Smooth muscle cell (in vitro differentiated cells): ENCODE data around the gene NUF2. TPM values are rescaled to one million over a fixed set of nuclear protein-coding genes. Genes with fewer than 3 reads are reported as not detected.

Source experiments
- DNase-seq: peaks from one replicate; lab custom pipeline; 2025; ENCODE audit not compliant: unreplicated experiment; lab: John Stamatoyannopoulos, UW
- H2AFZ ChIP-seq: fragments of 200-600 bp; sonication (generic); 2 replicates; pipeline ENCODE4 v1.6.0; 2016; ENCODE audit warnings: antibody characterized with exemption, low read depth, mild to moderate bottlenecking
- H3F3A ChIP-seq: fragments of 200-600 bp; sonication (generic); 2 replicates; pipeline ENCODE4 v1.6.0; 2017; ENCODE audit warnings: antibody characterized with exemption, low read depth
- H3K27ac ChIP-seq: fragments of 200-600 bp; sonication (generic); 2 replicates; pipeline ENCODE4 v1.5.1; 2016; ENCODE audit warnings: low read depth, mild to moderate bottlenecking
- H3K27me3 ChIP-seq: fragments of 200-600 bp; sonication (generic); 2 replicates; pipeline ENCODE4 v1.6.1; 2016; ENCODE audit warnings: low read depth, mild to moderate bottlenecking
- H3K36me3 ChIP-seq: fragments of 200-600 bp; sonication (generic); 2 replicates; pipeline ENCODE4 v1.5.1; 2016; ENCODE audit warnings: low read depth
- H3K4me1 ChIP-seq: fragments of 200-600 bp; sonication (generic); 2 replicates; pipeline ENCODE4 v1.5.1; 2016; ENCODE audit warnings: low read depth
- H3K4me2 ChIP-seq: fragments of 200-600 bp; sonication (generic); 2 replicates; pipeline ENCODE4 v1.6.0; 2016; ENCODE audit warnings: mild to moderate bottlenecking
- H3K4me3 ChIP-seq: fragments of 200-600 bp; sonication (generic); 2 replicates; pipeline ENCODE4 v1.5.1; 2016; ENCODE audit warnings: mild to moderate bottlenecking
- H3K79me2 ChIP-seq: fragments of 200-600 bp; sonication (generic); 2 replicates; pipeline ENCODE4 v1.6.0; 2016; ENCODE audit warnings: low read depth, mild to moderate bottlenecking
- H3K9ac ChIP-seq: fragments of 200-600 bp; sonication (generic); 2 replicates; pipeline ENCODE4 v1.6.0; 2016; ENCODE audit warnings: low read depth
- H3K9me3 ChIP-seq: fragments of 200-600 bp; sonication (generic); replicated peaks from 2 replicates; pipeline ENCODE4 v1.5.1; 2016; ENCODE audit warnings: low read depth
- H4K20me1 ChIP-seq: fragments of 200-600 bp; sonication (generic); 2 replicates; pipeline ENCODE4 v1.6.0; 2016; ENCODE audit warnings: low read depth
- CTCF ChIP-seq: fragments of 200-600 bp; sonication (generic); IDR thresholded peaks from 2 replicates; pipeline ENCODE4 v1.5.1; 2017; ENCODE audit warnings: borderline replicate concordance, mild to moderate bottlenecking, antibody characterized with exemption; ENCODE audit not compliant: insufficient read depth, poor library complexity, severe bottlenecking
- WGBS: methylation state at CpG from one replicate; pipeline ENCODE4 v1.1.7; 2016; ENCODE audit warnings: low lambda C conversion rate; 5-methylcytosine and 5-hydroxymethylcytosine counted together
- polyA plus RNA-seq: library from polyadenylated mRNA; unstranded; fragments of >200 nt; fragmentation: Nextera tagmentation; extraction: Ambion mirVana; gene quantifications from 2 replicates; pipeline ENCODE4 v1.2.1, GENCODE V29; 2016
- total RNA-seq: library from RNA; depleted of rRNA; stranded (reverse); fragments of >200 nt; gene quantifications from 2 replicates; pipeline ENCODE4 v1.2.3, GENCODE V29; 2014

Gene NUF2
- total and polyA plus RNA-seq, 2 experiments from 2014 or later = 3.1 to 6.2 TPM

DNA sequence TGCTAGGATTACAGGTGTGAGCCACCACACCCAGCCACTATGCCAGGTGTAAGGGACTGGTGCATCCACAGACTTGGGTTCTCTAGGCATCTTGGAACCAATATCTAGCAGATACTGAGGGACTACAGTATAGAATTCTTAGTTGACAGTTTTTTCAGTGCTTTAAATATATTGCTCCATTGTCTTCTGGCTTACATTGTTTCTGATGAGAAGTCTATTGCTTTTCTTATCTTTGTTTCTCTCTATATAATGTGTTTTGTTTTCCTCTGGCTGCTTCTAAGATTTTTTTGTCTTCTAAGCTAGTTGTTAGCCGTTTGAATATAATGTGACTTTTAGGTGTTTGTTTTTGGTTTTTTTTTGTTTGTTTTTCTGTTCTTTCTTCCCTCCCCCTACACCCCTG is 13.5 kb downstream of the NUF2 start:
- H3K9me3 ChIP-seq = no peaks in the 10 kb centered on the region
- no peaks in the 10 kb centered on the region for H3K79me2 ChIP-seq
- TF ChIP-seq CTCF = no peak
- no peak overlapping the region for H3K9ac ChIP-seq
- no peak overlapping the region for H3K4me2 ChIP-seq
- 100% methylated on average over 1 of the region's 1 CpG for WGBS
- H3K27ac ChIP-seq = no peak overlapping the region
- DNase-seq = no peak
- H3K27me3 ChIP-seq = no peaks in the 10 kb centered on the region
- H3K4me3 ChIP-seq = no peak overlapping the region
- no peaks in the 10 kb centered on the region for H4K20me1 ChIP-seq
- H2AFZ ChIP-seq = no peak overlapping the region
- no peaks in the 10 kb centered on the region for H3K36me3 ChIP-seq
- H3F3A ChIP-seq = no peaks in the 10 kb centered on the region
- no peaks in the 10 kb centered on the region for H3K4me1 ChIP-seq

DNA sequence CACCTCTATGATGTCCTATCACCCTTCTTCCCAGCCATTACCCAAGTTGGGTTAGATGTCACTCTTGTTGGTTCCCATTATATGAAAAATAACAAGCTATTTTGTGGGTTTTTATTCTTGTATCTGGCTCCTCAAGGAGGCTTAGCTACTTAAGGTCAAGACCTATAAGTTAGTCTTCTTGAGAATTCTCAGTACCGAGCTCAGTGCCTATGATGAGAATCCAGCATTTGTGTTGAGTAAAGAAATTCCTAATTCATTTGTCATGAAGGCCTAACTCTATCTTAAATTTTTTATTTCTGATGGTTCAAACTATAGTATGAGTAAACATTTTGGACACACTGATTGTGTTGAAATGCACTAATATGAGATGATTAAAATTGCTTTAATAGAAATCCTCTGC is 15.9 kb downstream of the NUF2 start:
- H2AFZ ChIP-seq = no peak overlapping the region
- no peaks in the 10 kb centered on the region for H4K20me1 ChIP-seq
- no peaks in the 10 kb centered on the region for H3K79me2 ChIP-seq
- H3K4me3 ChIP-seq = no peak overlapping the region
- no peak overlapping the region for H3K9ac ChIP-seq
- H3K27me3 ChIP-seq = no peaks in the 10 kb centered on the region
- 91% methylated on average over 1 of the region's 1 CpG for WGBS
- TF ChIP-seq CTCF = no peak
- H3K9me3 ChIP-seq = no peaks in the 10 kb centered on the region
- no peaks in the 10 kb centered on the region for H3K36me3 ChIP-seq
- H3K4me2 ChIP-seq = no peak overlapping the region
- H3F3A ChIP-seq = no peaks in the 10 kb centered on the region
- no peak for DNase-seq
- H3K4me1 ChIP-seq = no peaks in the 10 kb centered on the region
- H3K27ac ChIP-seq = no peak overlapping the region

DNA sequence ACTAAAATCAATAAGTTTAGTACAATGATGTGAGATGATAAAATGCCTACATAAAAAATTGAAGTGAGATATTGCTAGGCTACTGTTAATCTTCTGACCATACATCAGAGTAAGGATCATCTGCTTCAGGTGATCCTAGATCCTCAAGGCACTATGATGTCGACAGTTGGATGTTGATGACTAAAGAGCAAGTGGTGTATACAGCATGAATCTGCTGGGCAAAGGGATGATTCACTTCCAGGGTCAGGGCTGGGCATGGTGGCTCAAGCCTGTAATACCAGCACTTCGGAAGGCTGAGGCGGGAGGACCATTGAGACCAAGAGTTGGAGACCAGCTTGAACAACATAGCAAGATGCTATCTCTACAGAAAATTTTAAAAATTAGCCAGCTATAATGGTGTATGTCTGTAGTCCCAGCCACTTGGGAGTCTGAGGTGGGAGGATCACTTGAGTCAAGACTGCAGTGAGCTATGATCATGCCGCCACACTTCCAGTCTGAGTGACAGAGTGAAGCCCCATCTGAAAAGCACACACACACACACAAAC is 24.6 kb downstream of the NUF2 start:
- Histone ChIP-seq H4K20me1 (no peaks in the 10 kb centered on the region), H3K36me3 (no peaks in the 10 kb centered on the region), H2AFZ (no peak overlapping the region), H3F3A (no peaks in the 10 kb centered on the region), H3K4me1 (no peaks in the 10 kb centered on the region), H3K4me3 (no peak overlapping the region), H3K4me2 (no peak overlapping the region), H3K9me3 (no peaks in the 10 kb centered on the region), H3K27me3 (no peaks in the 10 kb centered on the region), H3K79me2 (no peaks in the 10 kb centered on the region), H3K27ac (no peak overlapping the region), H3K9ac (no peak overlapping the region)
- WGBS = 85% methylated on average over 4 of the region's 4 CpGs
- TF ChIP-seq CTCF = no peak
- no peak for DNase-seq

- H2AFZ ChIP-seq = no peak overlapping the region
- WGBS = 100% methylated on average over 2 of the region's 2 CpGs
These were observed 25.4 kb downstream of the NUF2 start for GRCh38 chr1:163347106-163347505.

More at GRCh38 chr1:163347106-163347505, 25.4 kb downstream of the NUF2 start:
- no peak overlapping the region for H3K27ac ChIP-seq
- no peaks in the 10 kb centered on the region for H3K27me3 ChIP-seq
- no peaks in the 10 kb centered on the region for H3F3A ChIP-seq
- H3K36me3 ChIP-seq = no peaks in the 10 kb centered on the region
- H3K4me1 ChIP-seq = no peaks in the 10 kb centered on the region
- H4K20me1 ChIP-seq = no peaks in the 10 kb centered on the region
- no peaks in the 10 kb centered on the region for H3K79me2 ChIP-seq
- no peak overlapping the region for H3K9ac ChIP-seq
- no peak overlapping the region for H3K4me3 ChIP-seq
- no peak for TF ChIP-seq CTCF
- DNase-seq = no peak
- no peaks in the 10 kb centered on the region for H3K9me3 ChIP-seq
- H3K4me2 ChIP-seq = no peak overlapping the region
